AML-193 (cell line): ENCODE measurements around the gene INKA2.

ENCODE experiments used
- DNase-seq, 2 experiments: peaks; one replicate each; lab custom pipeline; 2025; lab: John Stamatoyannopoulos, UW

Gene INKA2

GRCh38 chr1:111704240-111704639 is 35.0 kb downstream of the INKA2 start:
- no peak for DNase-seq

GRCh38 chr1:111702504-111703050 is 36.6 kb downstream of the INKA2 start:
- DNase-seq = no peak

- DNase-seq = no peak
Observed at GRCh38 chr1:111699268-111699667, 39.9 kb downstream of the INKA2 start.

- DNase-seq = no peak
Observed at GRCh38 chr1:111696330-111696729, 42.9 kb downstream of the INKA2 start.

- DNase-seq = no peak
Observed at GRCh38 chr1:111695801-111696200, 43.4 kb downstream of the INKA2 start.

- DNase-seq = no peak
Observed at GRCh38 chr1:111691886-111692285, 47.3 kb downstream of the INKA2 start.

GRCh38 chr1:111690306-111690617 is 48.9 kb downstream of the INKA2 start:
- no peak for DNase-seq
